CD14-positive monocyte (primary cell): ENCODE results near the gene PTPRE. TPM values are rescaled to one million over a fixed set of nuclear protein-coding genes. Genes with fewer than 3 reads are reported as not detected.

Experiments used
- DNase-seq, 3 donors: peaks; one replicate each; pipeline ENCODE4 v3.0.0-alpha.2; 2011 to 2022
- H2AFZ ChIP-seq: 2 replicates; pipeline ENCODE4 v1.6.0; 2012; ENCODE audit warnings: mild to moderate bottlenecking, low read depth, low read length, inconsistent platforms; ENCODE audit not compliant: insufficient read depth, poor library complexity, severe bottlenecking
- H3K27ac ChIP-seq, 2 donors: 1 replicate in 1 of 2; 2 replicates in 1 of 2; pipeline ENCODE4 v1.5.1; 2012 to 2013; ENCODE audit warnings: low read length in 2 of 2, control low read depth in 1 of 2, inconsistent platforms in 1 of 2, low read depth in 1 of 2, mild to moderate bottlenecking in 1 of 2
- H3K27me3 ChIP-seq, 2 donors: one replicate each; pipeline versions ENCODE4 v1.6.0 to v1.6.1; 2011 to 2013; ENCODE audit warnings: low read length in 2 of 2; ENCODE audit not compliant: control insufficient read depth in 2 of 2, insufficient read depth in 2 of 2
- H3K36me3 ChIP-seq, 2 donors: replicated peaks in 1 of 2; 1 replicate in 1 of 2; 2 replicates in 1 of 2; pipeline versions ENCODE4 v1.5.1 to v1.6.1; 2012 to 2013; ENCODE audit warnings: low read length in 2 of 2, control low read depth in 1 of 2, inconsistent platforms in 1 of 2, mild to moderate bottlenecking in 1 of 2; ENCODE audit not compliant: insufficient read depth in 2 of 2, control insufficient read depth in 1 of 2
- H3K4me1 ChIP-seq, 2 donors: 1 replicate in 1 of 2; 2 replicates in 1 of 2; pipeline versions ENCODE4 v1.5.1 to v1.6.1; 2012 to 2013; ENCODE audit warnings: low read length in 2 of 2, control low read depth in 1 of 2, inconsistent platforms in 1 of 2, mild to moderate bottlenecking in 1 of 2, moderate library complexity in 1 of 2; ENCODE audit not compliant: insufficient read depth in 2 of 2, control insufficient read depth in 1 of 2
- H3K4me2 ChIP-seq: replicated peaks from 2 replicates; pipeline ENCODE3; 2012; ENCODE audit warnings: low read length, moderate library complexity, mild to moderate bottlenecking; ENCODE audit not compliant: poor library complexity, severe bottlenecking; ENCODE audit errors: extremely low read depth
- H3K4me3 ChIP-seq, 3 experiments: fragments of 200-600 bp in 1 of 3; sonication (generic) in 1 of 3; replicated peaks in 1 of 3; 1 replicate in 2 of 3; 2 replicates in 1 of 3; pipeline ENCODE4 v1.5.1; 2011 to 2013; ENCODE audit warnings: low read length in 3 of 3, mild to moderate bottlenecking in 3 of 3, control low read depth in 2 of 3, low read depth in 2 of 3, inconsistent platforms in 1 of 3, moderate library complexity in 1 of 3
- H3K79me2 ChIP-seq: 2 replicates; pipeline ENCODE4 v1.6.0; 2012; ENCODE audit warnings: mild to moderate bottlenecking, control low read depth, inconsistent platforms, low read length, moderate library complexity; ENCODE audit not compliant: insufficient read depth
- H3K9ac ChIP-seq: 2 replicates; pipeline ENCODE4 v1.6.0; 2017; ENCODE audit warnings: low read length, mild to moderate bottlenecking; ENCODE audit not compliant: insufficient read depth, poor library complexity, severe bottlenecking
- H3K9me3 ChIP-seq, 2 donors: replicated peaks in 1 of 2; 1 replicate in 1 of 2; 2 replicates in 1 of 2; pipeline versions ENCODE4 v1.5.1 to v1.6.1; 2012 to 2013; ENCODE audit warnings: low read length in 2 of 2, control low read depth in 1 of 2; ENCODE audit not compliant: control insufficient read depth in 1 of 2, insufficient read depth in 1 of 2
- H4K20me1 ChIP-seq: 2 replicates; pipeline ENCODE4 v1.6.0; 2012; ENCODE audit warnings: mild to moderate bottlenecking, low read length, control low read depth, moderate library complexity; ENCODE audit not compliant: insufficient read depth
- H3K27ac Mint-ChIP-seq, 7 donors: one replicate each; pipeline ENCODE4 v1.8.0; 2020; ENCODE audit warnings: mild to moderate bottlenecking in 7 of 7, mixed read lengths in 7 of 7, moderate library complexity in 6 of 7, inconsistent platforms in 2 of 7
- H3K27me3 Mint-ChIP-seq, 3 donors: one replicate each; pipeline ENCODE4 v1.8.0; 2021 to 2022; ENCODE audit warnings: low read depth in 3 of 3, mild to moderate bottlenecking in 3 of 3, mixed read lengths in 3 of 3, moderate library complexity in 3 of 3, inconsistent platforms in 1 of 3
- H3K36me3 Mint-ChIP-seq, 2 donors: one replicate each; pipeline ENCODE4 v1.8.0; 2020; ENCODE audit warnings: mixed read lengths in 2 of 2, inconsistent platforms in 1 of 2, mild to moderate bottlenecking in 1 of 2
- H3K4me1 Mint-ChIP-seq: one replicate; pipeline ENCODE4 v1.8.0; 2020; ENCODE audit warnings: mild to moderate bottlenecking, mixed read lengths
- H3K4me3 Mint-ChIP-seq, 2 donors: one replicate each; pipeline ENCODE4 v1.8.0; 2020; ENCODE audit warnings: mild to moderate bottlenecking in 2 of 2, mixed read lengths in 2 of 2, moderate library complexity in 1 of 2
- H3K9me3 Mint-ChIP-seq, 7 donors: one replicate each; pipeline ENCODE4 v1.8.0; 2020 to 2022; ENCODE audit warnings: mixed read lengths in 7 of 7, mild to moderate bottlenecking in 6 of 7, moderate library complexity in 6 of 7, inconsistent platforms in 2 of 7
- WGBS: methylation state at CpG from one replicate; pipeline ENCODE4 v1.1.5; 2013; ENCODE audit warnings: missing lambda C conversion rate; ENCODE audit not compliant: insufficient coverage; 5-methylcytosine and 5-hydroxymethylcytosine counted together
- intact Hi-C, 2 donors: fragments of 100-400 bp; cut with micrococcal nuclease; formaldehyde crosslinking; loops; one replicate each; pipeline versions ENCODE4 v1.15.0 to v1.15.1; 2023
- polyA plus RNA-seq, 3 donors: library from polyadenylated mRNA; depleted of rRNA in 1 of 3; unstranded in 2 of 3; stranded (reverse) in 1 of 3; fragments of 300-500 nt in 2 of 3; fragments of >200 nt in 1 of 3; fragmentation: Illumina TruSeq in 2 of 3; gene quantifications; 1 replicate in 2 of 3; 2 replicates in 1 of 3; pipeline ENCODE4 v1.2.3, GENCODE V29; 2012 to 2021
- TF ChIP-seq, protein P1 (sequence below): fragments of 200-600 bp; IDR thresholded peaks from one replicate; pipeline ENCODE4 v1.8.0; 2022; ENCODE audit warnings: antibody characterized with exemption, mild to moderate bottlenecking

Gene PTPRE
- polyA plus RNA-seq, 3 donors, result 95.2 to 271 (median 125) TPM

DNA sequence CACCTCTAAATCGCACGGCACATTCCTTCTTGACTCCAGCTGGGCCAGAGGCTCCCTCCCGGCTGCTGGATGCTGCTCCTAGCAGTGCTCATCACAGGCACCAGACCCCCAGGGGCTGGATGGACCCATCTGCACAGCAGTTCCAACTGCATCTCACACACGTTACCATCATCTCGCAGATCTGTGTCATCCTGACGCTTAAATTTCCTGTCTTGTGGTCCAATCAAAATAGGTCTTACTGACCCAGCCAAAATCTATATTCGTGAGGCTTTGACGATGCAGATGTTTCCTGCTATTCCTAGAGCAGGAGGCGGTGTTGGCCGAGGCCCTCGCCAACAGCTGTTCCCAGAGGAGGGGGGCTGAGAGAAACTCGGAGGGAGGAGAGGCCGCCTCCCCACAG, 111.3 kb downstream of the PTPRE start:
- H3K9ac ChIP-seq, result no peak overlapping the region
- H4K20me1 ChIP-seq, result peaks cover 99% of the 10 kb centered on the region
- H3K4me2 ChIP-seq, result no peak overlapping the region
- H2AFZ ChIP-seq, result no peak overlapping the region
- H3K9me3 Mint-ChIP-seq, result peaks cover 0 to under 1% (median 0%) of the 10 kb centered on the region in 7 donors
- TF ChIP-seq, protein P1, sequence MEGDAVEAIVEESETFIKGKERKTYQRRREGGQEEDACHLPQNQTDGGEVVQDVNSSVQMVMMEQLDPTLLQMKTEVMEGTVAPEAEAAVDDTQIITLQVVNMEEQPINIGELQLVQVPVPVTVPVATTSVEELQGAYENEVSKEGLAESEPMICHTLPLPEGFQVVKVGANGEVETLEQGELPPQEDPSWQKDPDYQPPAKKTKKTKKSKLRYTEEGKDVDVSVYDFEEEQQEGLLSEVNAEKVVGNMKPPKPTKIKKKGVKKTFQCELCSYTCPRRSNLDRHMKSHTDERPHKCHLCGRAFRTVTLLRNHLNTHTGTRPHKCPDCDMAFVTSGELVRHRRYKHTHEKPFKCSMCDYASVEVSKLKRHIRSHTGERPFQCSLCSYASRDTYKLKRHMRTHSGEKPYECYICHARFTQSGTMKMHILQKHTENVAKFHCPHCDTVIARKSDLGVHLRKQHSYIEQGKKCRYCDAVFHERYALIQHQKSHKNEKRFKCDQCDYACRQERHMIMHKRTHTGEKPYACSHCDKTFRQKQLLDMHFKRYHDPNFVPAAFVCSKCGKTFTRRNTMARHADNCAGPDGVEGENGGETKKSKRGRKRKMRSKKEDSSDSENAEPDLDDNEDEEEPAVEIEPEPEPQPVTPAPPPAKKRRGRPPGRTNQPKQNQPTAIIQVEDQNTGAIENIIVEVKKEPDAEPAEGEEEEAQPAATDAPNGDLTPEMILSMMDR, result no peak
- H3K9me3 ChIP-seq, result no peaks in the 10 kb centered on the region
- peaks cover 12% of the 10 kb centered on the region for H3K79me2 ChIP-seq
- no peaks in the 10 kb centered on the region for H3K4me1 ChIP-seq
- H3K4me3 Mint-ChIP-seq, result no peak overlapping the region
- H3K36me3 Mint-ChIP-seq, result peaks cover 28 to 46% of the 10 kb centered on the region in 2 donors
- peak overlapping the region in 2 of 7 donors; percentile 17 to 38 for H3K27ac Mint-ChIP-seq
- no peaks in the 10 kb centered on the region for H3K27me3 ChIP-seq
- intact Hi-C loops, result no loop called here
- peaks cover 4 to 37% of the 10 kb centered on the region in 2 donors for H3K36me3 ChIP-seq
- no peak overlapping the region for H3K27ac ChIP-seq
- DNase-seq, result no peak
- WGBS, result 23% methylated on average over 4 of the region's 13 CpGs
- peaks cover 1 to 4% (median 2%) of the 10 kb centered on the region in 3 donors for H3K27me3 Mint-ChIP-seq
- no peak overlapping the region for H3K4me3 ChIP-seq
- H3K4me1 Mint-ChIP-seq, result peaks cover 2% of the 10 kb centered on the region

DNA sequence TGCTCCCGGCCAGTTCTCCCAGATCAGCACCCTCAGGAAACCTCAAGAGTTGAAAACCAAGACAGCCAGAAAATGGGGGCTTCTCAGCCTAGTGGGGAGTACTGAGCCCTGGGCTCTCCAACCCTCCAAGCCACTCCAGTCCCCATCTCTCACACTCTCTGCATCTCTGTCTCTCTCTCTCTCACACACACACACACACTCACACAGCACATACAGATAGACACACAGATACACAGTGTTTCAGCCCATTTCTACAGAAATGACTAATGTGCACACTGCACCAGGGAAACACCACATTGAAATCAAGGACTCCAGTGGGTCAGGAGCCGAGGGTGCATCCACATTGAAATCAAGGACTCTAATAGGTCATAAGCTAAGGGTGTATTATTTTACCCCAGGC, 111.8 kb downstream of the PTPRE start:
- Mint-ChIP-seq H3K4me3 (no peak overlapping the region), H3K36me3 (peaks cover 28 to 46% of the 10 kb centered on the region in 2 donors), H3K9me3 (no peaks in the 10 kb centered on the region), H3K4me1 (peaks cover 3% of the 10 kb centered on the region), H3K27me3 (peaks cover 1 to 4% (median 2%) of the 10 kb centered on the region in 3 donors), H3K27ac (peak overlapping the region in 1 of 7 donors; percentile 38)
- H3K9me3 ChIP-seq, result no peaks in the 10 kb centered on the region
- intact Hi-C loops, result no loop called here
- H3K36me3 ChIP-seq, result peaks cover 4 to 37% of the 10 kb centered on the region in 2 donors
- no peak overlapping the region for H2AFZ ChIP-seq
- no peak overlapping the region for H3K9ac ChIP-seq
- H3K4me3 ChIP-seq, result no peak overlapping the region
- no peak for DNase-seq
- H3K79me2 ChIP-seq, result peaks cover 12% of the 10 kb centered on the region
- H3K27ac ChIP-seq, result no peak overlapping the region
- H3K27me3 ChIP-seq, result no peaks in the 10 kb centered on the region
- H3K4me2 ChIP-seq, result no peak overlapping the region
- H4K20me1 ChIP-seq, result peaks cover 99% of the 10 kb centered on the region
- H3K4me1 ChIP-seq, result no peaks in the 10 kb centered on the region
- TF ChIP-seq, protein P1, result no peak
- 0% methylated on average over 1 of the region's 2 CpGs for WGBS
